Activated naive CD8-positive, alpha-beta T cell treated with anti-CD3 and anti-CD28 coated beads, Interleukin-2, amount 10 ng/mL, durations not matched to agents 7 days and 5 days (primary cell): ENCODE measurements around the gene SERPINB10. TPM values are rescaled to one million over a fixed set of nuclear protein-coding genes. Genes with fewer than 3 reads are reported as not detected.
"Not testable (repeated sequence)": the region's sequence is repeated elsewhere in the genome, so short reads cannot be mapped to it uniquely, and the experiment has no call there.

Experiments used
- ATAC-seq: fragments of 150-1000 bp; cut with Tn5 transposase; one replicate; pipeline ENCODE4 v1.10.0; 2021; ENCODE audit warnings: low read depth, moderate library complexity
- POLR2A ChIA-PET: fragments of 350-600 bp; sonication (Branson Sonifier 250); formaldehyde crosslinking; loops from one replicate; lab custom pipeline; 2021; ENCODE audit warnings: antibody characterized with exemption; lab: Charles Lee
- DNase-seq: peaks from one replicate; pipeline ENCODE4 v3.0.0; 2021
- H3K27ac Mint-ChIP-seq: one replicate; pipeline ENCODE4 v1.8.0; 2022; ENCODE audit warnings: mild to moderate bottlenecking, mixed read lengths
- H3K27me3 Mint-ChIP-seq: one replicate; pipeline ENCODE4 v1.8.0; 2022; ENCODE audit warnings: mild to moderate bottlenecking, moderate library complexity, mixed read lengths
- H3K36me3 Mint-ChIP-seq: one replicate; pipeline ENCODE4 v1.8.0; 2021; ENCODE audit warnings: mild to moderate bottlenecking, mixed read lengths
- H3K4me1 Mint-ChIP-seq: one replicate; pipeline ENCODE4 v1.8.0; 2021; ENCODE audit warnings: mixed read lengths
- H3K4me3 Mint-ChIP-seq: one replicate; pipeline ENCODE4 v1.8.0; 2022; ENCODE audit warnings: mild to moderate bottlenecking, moderate library complexity, mixed read lengths
- H3K9me3 Mint-ChIP-seq: one replicate; pipeline ENCODE4 v1.8.0; 2021; ENCODE audit warnings: mixed read lengths
- total RNA-seq, 2 experiments: library from RNA; stranded (reverse); gene quantifications; one replicate each; pipeline ENCODE4 v1.2.3, GENCODE V29; 2021

The SERPINB10 gene
- total RNA-seq, 2 experiments from 2014 or later, result not detected

DNA sequence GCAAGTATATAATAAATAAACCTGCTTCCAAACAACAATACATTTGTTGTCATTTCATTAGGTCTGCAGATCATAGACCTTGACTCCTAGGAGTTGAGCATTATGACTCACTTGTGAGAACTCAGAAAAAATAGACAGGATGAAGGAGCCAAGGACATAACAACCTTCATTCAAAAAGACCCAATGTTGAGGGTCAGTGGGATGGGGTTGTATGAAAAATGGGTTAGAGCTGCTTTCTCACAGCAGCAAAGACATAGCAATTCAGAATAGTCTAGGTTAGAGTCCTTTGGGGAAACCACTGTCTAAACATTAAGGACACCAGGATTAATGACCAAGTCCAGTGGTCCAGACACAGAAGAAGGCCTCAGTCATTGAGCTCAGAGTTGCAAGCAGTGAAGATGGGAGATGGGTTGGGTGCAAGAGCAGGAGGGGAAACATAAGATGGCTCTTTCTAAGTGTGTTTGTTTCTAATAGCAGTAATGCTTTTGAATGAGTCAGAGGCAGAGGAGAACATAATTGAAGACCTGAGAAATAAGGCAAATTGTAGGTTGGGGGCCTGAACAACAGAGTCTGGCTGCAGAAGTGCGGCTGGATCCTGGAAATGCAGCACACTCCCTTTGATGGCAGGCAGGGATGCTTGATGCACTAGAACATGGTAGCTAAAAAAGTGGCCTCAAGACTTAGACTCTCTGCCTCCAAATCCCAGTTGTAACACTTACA is 3.7 kb upstream of the SERPINB10 start:
- Mint-ChIP-seq H3K9me3 (no peaks in the 10 kb centered on the region), H3K4me3 (no peak overlapping the region), H3K4me1 (no peaks in the 10 kb centered on the region), H3K27ac (no peak overlapping the region), H3K27me3 (peaks cover 8% of the 10 kb centered on the region), H3K36me3 (no peaks in the 10 kb centered on the region)
- POLR2A ChIA-PET, result no interaction called here
- DNase-seq (no peak), ATAC-seq (no peak)

DNA sequence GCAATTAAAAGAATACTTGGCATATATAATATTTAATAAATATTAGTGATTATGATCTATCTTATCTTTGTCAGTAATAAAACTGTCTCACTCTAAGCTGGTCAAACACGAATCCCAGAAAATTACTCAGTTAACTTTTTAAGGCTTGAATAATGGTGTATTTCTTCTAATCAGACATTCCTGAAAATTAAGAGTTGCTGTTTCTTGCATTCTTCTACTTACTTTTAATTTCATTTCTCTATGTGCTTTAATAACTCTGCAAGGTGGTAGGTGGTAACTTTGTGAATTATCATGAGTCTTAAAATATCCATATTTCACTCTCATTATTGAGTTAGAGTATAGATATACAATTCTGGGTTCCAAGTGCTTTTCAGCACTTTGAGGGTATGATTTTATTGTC is 3.1 kb upstream of the SERPINB10 start:
- ATAC-seq (no peak), DNase-seq (no peak)
- H3K27ac Mint-ChIP-seq, result no peak overlapping the region
- H3K4me3 Mint-ChIP-seq, result no peak overlapping the region
- no peaks in the 10 kb centered on the region for H3K9me3 Mint-ChIP-seq
- no peaks in the 10 kb centered on the region for H3K36me3 Mint-ChIP-seq
- POLR2A ChIA-PET, result no interaction called here
- no peaks in the 10 kb centered on the region for H3K4me1 Mint-ChIP-seq
- H3K27me3 Mint-ChIP-seq, result peaks cover 8% of the 10 kb centered on the region

DNA sequence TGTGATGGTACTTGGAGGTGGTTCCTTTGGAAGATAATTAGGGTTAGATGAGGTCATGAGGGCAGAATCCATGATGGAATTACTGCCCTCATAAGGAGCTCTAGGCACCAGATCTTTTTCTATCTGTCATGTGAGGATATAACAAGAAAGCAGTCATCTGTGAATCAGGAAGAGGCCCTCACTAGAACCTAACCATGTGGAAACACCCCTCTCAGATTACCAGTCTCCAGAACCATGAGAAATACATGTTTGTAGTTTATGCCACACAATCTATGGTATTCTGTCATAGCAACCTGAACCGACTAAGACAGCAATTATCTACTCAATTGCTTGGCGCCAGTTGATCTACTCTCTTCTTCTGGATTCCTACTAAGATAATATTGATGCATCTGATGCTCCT is 2.4 kb upstream of the SERPINB10 start:
- Mint-ChIP-seq H3K36me3 (no peaks in the 10 kb centered on the region), H3K4me3 (no peak overlapping the region), H3K4me1 (no peaks in the 10 kb centered on the region), H3K27me3 (peaks cover 7% of the 10 kb centered on the region), H3K9me3 (no peaks in the 10 kb centered on the region), H3K27ac (no peak overlapping the region)
- DNase-seq (no peak), ATAC-seq (no peak)
- POLR2A ChIA-PET, result no interaction called here

DNA sequence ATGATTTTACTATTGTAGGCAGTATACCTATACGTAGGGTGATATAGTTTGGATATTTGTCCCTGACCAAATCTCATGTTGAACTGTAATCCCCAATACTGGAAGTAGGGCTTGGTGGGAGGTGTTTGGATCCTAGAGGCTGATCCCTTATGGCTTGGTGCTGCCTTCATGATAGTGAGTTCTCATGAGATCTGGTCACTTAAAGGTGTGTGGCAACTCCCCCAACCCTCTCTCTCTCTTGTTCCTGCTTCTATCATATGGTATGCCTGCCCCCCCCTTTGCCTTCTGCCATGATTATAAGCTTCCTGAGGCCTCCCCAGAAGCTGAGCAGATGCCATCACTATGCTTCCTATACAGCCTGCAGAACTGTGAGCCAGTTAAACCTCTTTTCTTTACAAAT is 1.7 kb upstream of the SERPINB10 start:
- POLR2A ChIA-PET, result no interaction called here
- Mint-ChIP-seq H3K4me1 (no peaks in the 10 kb centered on the region), H3K36me3 (no peaks in the 10 kb centered on the region), H3K27ac (no peak overlapping the region), H3K27me3 (peaks cover 7% of the 10 kb centered on the region), H3K9me3 (no peaks in the 10 kb centered on the region), H3K4me3 (no peak overlapping the region)
- ATAC-seq (no peak), DNase-seq (no peak)

DNA sequence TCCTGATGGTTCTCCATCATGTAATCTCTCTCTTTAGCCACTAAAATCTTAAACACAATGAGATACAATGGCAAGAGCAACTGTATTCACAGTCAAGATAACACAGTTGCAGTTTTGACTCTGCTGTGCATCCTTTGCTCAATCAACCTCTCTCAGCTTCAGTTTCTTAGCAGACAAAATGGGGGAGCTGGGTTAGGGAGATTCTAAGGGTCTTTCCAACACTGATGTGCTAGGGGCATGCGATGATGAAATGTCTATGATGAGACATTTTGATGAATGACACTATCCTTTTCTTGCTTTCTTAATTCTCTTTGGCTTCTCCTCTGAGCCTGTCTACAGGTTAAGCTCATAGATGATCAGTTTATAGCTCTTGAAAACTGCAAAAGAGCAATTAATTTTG is 1.1 kb downstream of the SERPINB10 start:
- H3K4me1 Mint-ChIP-seq, result no peaks in the 10 kb centered on the region
- H3K27me3 Mint-ChIP-seq, result peaks cover 15% of the 10 kb centered on the region
- no peak overlapping the region for H3K27ac Mint-ChIP-seq
- H3K4me3 Mint-ChIP-seq, result no peak overlapping the region
- DNase-seq (no peak), ATAC-seq (no peak)
- POLR2A ChIA-PET, result no interaction called here
- H3K9me3 Mint-ChIP-seq, result no peaks in the 10 kb centered on the region
- no peaks in the 10 kb centered on the region for H3K36me3 Mint-ChIP-seq

DNA sequence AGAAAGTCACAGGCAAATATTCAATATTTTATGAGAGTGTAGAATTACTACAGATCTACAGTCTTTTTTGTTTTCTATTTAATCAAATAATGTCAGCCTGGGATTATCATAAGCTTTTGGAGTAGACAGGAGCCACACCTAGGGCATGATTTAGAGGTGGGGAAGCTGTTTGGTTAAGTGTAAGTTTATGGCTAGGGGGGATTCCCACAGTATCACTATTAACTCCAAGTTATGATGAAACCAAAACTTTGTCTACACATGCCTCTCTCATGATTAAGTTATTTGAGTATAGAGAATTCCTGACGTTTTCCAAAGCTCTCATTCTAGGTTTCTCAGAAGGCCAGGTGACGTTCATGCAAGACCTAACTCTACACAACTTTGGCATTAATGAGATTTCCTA is 2.1 kb downstream of the SERPINB10 start:
- ATAC-seq (no peak), DNase-seq (no peak)
- Mint-ChIP-seq H3K4me3 (no peak overlapping the region), H3K9me3 (no peaks in the 10 kb centered on the region), H3K36me3 (no peaks in the 10 kb centered on the region), H3K4me1 (no peaks in the 10 kb centered on the region), H3K27ac (no peak overlapping the region), H3K27me3 (peaks cover 12% of the 10 kb centered on the region)
- POLR2A ChIA-PET, result no interaction called here

DNA sequence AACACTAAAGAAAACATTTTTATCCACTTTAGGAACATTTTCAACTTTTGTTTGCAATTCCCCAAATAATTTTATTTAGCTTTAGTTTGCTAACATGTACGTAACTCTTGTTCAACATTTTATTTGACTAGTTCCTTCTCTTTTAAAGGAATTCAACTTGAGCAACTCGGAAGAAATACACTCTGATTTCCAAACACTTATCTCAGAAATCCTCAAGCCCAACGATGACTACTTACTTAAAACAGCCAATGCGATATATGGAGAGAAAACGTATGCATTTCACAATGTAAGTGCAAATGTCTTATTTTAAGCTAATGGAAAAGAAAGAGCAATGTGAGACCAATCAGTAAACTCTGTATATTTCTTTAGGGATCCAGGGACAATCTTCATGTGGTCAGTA is 10.1 kb downstream of the SERPINB10 start:
- no peak for DNase-seq
- Mint-ChIP-seq H3K36me3 (no peaks in the 10 kb centered on the region), H3K4me1 (no peaks in the 10 kb centered on the region), H3K27ac (no peak overlapping the region), H3K4me3 (no peak overlapping the region), H3K9me3 (no peaks in the 10 kb centered on the region), H3K27me3 (peaks cover 13% of the 10 kb centered on the region)
- ATAC-seq, result no peak
- POLR2A ChIA-PET, result no interaction called here

DNA sequence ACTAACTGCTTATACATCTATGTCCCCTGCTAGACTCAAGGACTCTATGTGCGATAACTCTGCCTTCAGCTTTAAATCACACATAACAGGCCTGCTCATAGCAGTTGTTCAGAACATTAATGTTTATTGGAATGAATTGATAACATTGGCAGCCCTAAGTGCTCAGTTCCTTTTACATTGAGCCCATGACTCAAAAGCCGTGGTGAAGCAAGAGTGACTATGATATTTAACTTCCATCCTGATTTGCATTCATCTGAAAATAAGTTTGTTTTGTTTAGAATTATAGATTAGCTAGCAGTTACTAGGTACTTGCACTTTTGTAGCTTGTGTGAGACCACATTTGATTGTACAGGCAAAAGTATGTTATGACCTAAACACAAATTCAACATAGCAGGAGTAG is 14.3 kb downstream of the SERPINB10 start:
- Mint-ChIP-seq H3K9me3 (no peaks in the 10 kb centered on the region), H3K27me3 (peaks cover 25% of the 10 kb centered on the region), H3K4me3 (no peak overlapping the region), H3K27ac (no peak overlapping the region), H3K36me3 (no peaks in the 10 kb centered on the region), H3K4me1 (no peaks in the 10 kb centered on the region)
- POLR2A ChIA-PET, result no interaction called here
- ATAC-seq, result no peak
- no peak for DNase-seq

DNA sequence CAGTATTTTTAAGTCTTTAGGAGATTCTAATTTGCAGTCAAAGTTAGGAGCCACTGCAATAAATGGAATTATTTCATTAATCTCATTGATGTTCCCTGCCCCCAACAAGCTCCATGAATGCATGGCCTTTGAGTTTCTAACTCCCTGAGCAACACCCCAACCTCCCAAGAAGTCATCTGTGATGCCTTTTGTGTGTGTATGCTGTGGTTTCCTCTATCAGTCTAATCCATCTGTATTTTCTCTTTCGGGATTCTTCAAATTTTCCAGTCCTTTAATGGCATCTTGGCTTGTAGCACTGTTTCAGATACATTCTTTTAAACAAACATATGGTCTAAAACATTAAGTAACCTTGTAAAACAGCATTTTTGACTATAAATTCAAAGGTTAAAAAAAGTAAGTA is 16.8 kb downstream of the SERPINB10 start:
- Mint-ChIP-seq H3K9me3 (no peaks in the 10 kb centered on the region), H3K27ac (no peak overlapping the region)

DNA sequence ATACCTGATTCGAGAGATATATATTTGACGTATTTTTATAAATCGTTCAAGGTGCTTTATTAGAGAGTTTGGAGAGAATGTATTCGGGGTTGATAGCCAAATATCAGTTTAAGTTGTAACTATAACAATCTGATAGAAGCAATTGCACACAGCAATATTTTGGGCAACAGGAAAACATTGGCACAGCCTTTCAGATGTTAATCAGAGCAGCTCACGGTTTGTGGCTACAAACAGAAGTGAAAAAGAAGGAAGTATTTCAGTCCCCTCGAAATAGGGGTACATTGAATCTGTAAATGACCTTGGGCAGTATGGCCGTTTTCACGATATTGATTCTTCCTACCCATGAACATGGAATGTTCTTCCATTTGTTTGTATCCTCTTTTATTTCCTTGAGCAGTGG is 20.6 kb downstream of the SERPINB10 start:
- H3K27ac Mint-ChIP-seq, result no peak overlapping the region
- no peak overlapping the region for H3K4me3 Mint-ChIP-seq
- H3K9me3 Mint-ChIP-seq, result no peaks in the 10 kb centered on the region
- DNase-seq, result no peak
- no peaks in the 10 kb centered on the region for H3K4me1 Mint-ChIP-seq
- no peaks in the 10 kb centered on the region for H3K36me3 Mint-ChIP-seq
- ATAC-seq, result no peak
- POLR2A ChIA-PET, result no interaction called here
- H3K27me3 Mint-ChIP-seq, result peaks cover 38% of the 10 kb centered on the region

More for the DNA sequence above, 16.8 kb downstream of the SERPINB10 start:
- Mint-ChIP-seq H3K4me1 (no peaks in the 10 kb centered on the region), H3K27me3 (peaks cover 30% of the 10 kb centered on the region), H3K4me3 (no peak overlapping the region), H3K36me3 (no peaks in the 10 kb centered on the region)
- POLR2A ChIA-PET, result no interaction called here
- DNase-seq (no peak), ATAC-seq (no peak)

DNA sequence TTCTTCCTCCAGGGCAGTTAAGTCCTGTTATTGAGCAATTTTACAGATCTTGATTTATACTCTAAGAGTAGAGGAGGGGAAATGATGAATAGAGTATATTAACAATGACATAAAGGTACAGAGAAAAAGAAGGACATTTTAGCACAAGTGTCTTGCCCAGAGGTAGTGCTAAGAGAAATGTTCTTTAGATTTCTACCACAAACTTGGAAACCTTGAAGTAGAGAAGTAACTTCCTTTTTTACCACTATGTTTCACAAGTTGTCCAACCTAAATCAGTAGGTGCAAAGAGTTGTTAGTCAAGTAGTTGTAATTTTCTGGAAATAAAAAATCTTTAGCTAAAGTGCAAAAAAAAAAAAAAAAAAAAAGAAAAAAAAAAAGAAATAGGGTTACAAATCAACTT is 21.6 kb downstream of the SERPINB10 start:
- peaks cover 40% of the 10 kb centered on the region for H3K27me3 Mint-ChIP-seq
- ATAC-seq, H3K9me3 Mint-ChIP-seq, H3K27ac Mint-ChIP-seq, H3K4me3 Mint-ChIP-seq, H3K36me3 Mint-ChIP-seq, DNase-seq, H3K4me1 Mint-ChIP-seq, POLR2A ChIA-PET: not testable (repeated sequence)

DNA sequence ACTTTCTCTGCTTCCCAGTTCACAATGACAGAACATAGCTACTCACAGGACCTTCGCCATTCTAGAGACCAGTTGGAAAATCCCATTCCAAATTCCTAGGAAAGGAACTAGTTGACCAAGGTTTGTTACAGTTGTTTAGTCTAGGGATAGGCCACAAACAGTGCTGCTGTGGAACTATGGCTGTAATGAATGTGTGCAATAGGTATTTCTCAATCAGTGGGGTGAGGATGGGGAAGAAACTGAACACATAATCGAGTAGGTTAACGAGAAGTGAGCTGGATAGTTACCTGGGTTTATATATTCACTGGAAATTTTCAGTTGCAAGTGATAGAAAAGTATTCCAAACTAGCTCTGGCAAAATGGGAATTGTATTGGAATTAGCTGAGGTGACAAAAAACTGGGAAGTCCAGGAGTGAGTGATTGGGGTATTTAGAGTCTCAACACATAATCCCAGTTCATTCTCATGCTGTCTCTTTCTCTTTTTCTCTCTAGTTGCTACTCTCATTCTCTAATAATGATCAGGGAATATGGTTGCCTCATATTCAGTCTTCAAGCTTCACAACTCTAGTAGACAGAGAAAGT is 23.1 kb downstream of the SERPINB10 start:
- Mint-ChIP-seq H3K36me3 (no peaks in the 10 kb centered on the region), H3K4me3 (no peak overlapping the region), H3K4me1 (no peaks in the 10 kb centered on the region), H3K27me3 (peaks cover 38% of the 10 kb centered on the region), H3K9me3 (no peaks in the 10 kb centered on the region), H3K27ac (no peak overlapping the region)
- POLR2A ChIA-PET, result interaction anchor here (0.6 kb wide), 1 partner anchor 432 kb away, joined by 6 read pairs; no protein-coding TSS in a partner anchor
- ATAC-seq, result no peak
- DNase-seq, result no peak

DNA sequence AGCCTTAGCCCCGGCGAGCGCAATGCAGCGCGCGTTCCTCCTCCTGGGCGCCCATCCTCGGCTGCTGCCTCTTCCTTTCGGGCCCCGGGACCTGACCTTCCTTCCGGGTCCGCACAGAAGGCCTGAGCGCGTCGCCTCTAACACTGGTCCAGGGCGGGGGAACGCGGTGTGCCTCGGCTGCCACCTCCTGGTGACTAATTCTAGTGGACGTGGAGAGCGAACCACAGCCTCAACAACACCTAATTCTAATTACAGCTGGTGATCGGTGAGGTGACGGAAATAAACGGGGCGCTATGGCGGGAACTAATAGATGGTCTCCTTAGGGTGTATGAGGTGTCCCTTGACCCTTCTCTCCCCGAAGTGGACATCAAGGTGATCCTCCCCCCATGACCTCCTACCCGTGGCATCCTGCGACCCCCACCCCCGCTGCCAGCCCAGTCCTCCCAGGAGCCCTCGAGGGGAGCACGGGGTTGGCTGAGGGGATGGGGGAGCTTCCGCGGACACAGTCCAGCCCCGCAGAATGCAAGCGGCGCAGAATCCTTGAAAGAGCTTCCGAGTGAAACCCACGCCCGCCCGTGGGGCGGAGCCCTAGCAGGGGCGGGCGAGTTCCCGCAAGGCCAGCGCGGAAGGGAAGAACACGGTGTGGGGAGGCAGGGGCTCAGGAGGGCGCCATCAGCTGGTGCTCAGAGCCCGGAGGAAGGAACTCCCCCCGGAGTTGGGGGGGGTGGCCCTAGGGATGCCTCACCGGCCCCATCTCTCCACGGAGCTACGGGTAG is 28.6 kb downstream of the SERPINB10 start:
- H3K4me1 Mint-ChIP-seq, result peaks cover 3% of the 10 kb centered on the region
- DNase-seq (peak; percentile 66), ATAC-seq (peak; percentile 94)
- peak overlapping the region; percentile 79 for H3K4me3 Mint-ChIP-seq
- no peaks in the 10 kb centered on the region for H3K36me3 Mint-ChIP-seq
- no peaks in the 10 kb centered on the region for H3K9me3 Mint-ChIP-seq
- POLR2A ChIA-PET, result interaction anchor here (0.9 kb wide), 1 partner anchor 34 kb away, joined by 3 read pairs; the partner anchor contains the start of gene SERPINB8
- peak overlapping the region; percentile 61 for H3K27ac Mint-ChIP-seq
- peaks cover 19% of the 10 kb centered on the region for H3K27me3 Mint-ChIP-seq
